Breast epithelium (tissue), 3 donors: ENCODE measurements around the gene A3GALT2.

Experiments
- CTCF ChIP-seq, 3 donors: fragments of 450-650 bp; IDR thresholded peaks; one replicate each; pipeline ENCODE4 v1.5.1; 2016 to 2017; ENCODE audit warnings: antibody characterized with exemption in 3 of 3, mild to moderate bottlenecking in 3 of 3, moderate library complexity in 3 of 3
- POLR2AphosphoS5 ChIP-seq, 3 donors: sonication (generic); formaldehyde crosslinking; IDR thresholded peaks; one replicate each; pipeline ENCODE4 v1.6.1; 2017; ENCODE audit warnings: antibody characterized with exemption in 3 of 3

- TF ChIP-seq POLR2AphosphoS5 (IDR thresholded peaks at IDR 0.05) = no peak
- no peak for TF ChIP-seq CTCF (IDR thresholded peaks at IDR 0.05)
Measured at GRCh38 chr1:33369081-33369480, 48.2 kb upstream of the A3GALT2 start.
